ENCODE measurements around the gene TYMP. TPM values are rescaled to one million over a fixed set of nuclear protein-coding genes. Genes with fewer than 3 reads are reported as not detected.

TYMP gene
- total and polyA plus RNA-seq, 2 donors (not counting 1 experiment from before 2014, with no cell fraction given): 43.6 to 45.1 TPM

GRCh38 chr22:50532824-50533796 lies 3.3 kb upstream of the TYMP start:
- TF ChIP-seq EZH2 (IDR thresholded peaks at IDR 0.05; ENCODE audit: borderline replicate concordance, insufficient read depth, low read depth, low read length, poor library complexity, severe bottlenecking) (no peak), CTCF (IDR thresholded peaks at IDR 0.05) (no peak)
- Mint-ChIP-seq H3K4me1 (peaks cover 46% of the 10 kb centered on the region), H3K4me3 (peak overlapping the region; percentile 95), H3K9me3 (ENCODE audit: insufficient read depth) (no peaks in the 10 kb centered on the region), H3K27ac (peak overlapping the region; percentile 99), H3K27me3 (no peaks in the 10 kb centered on the region)
- peak; percentile 10 for DNase-seq
- Histone ChIP-seq H3K27ac (ENCODE audit: low read length in 2 of 2) (peak overlapping the region; percentile 99 to 100), H2AFZ (ENCODE audit: insufficient read depth, low read depth, low read length, poor library complexity, severe bottlenecking) (no peak overlapping the region), H3K36me3 (replicated peaks in 1 of 2; ENCODE audit: control extremely low read depth in 1 of 2, control insufficient read depth in 1 of 2, extremely low read depth in 1 of 2, insufficient read depth in 2 of 2, low read length in 1 of 2) (no peaks in the 10 kb centered on the region), H3K9me3 (ENCODE audit: control extremely low read depth in 1 of 3, control insufficient read depth in 2 of 3, insufficient read depth in 1 of 3, low read length in 2 of 3) (peaks cover 0 to 9% (median 0%) of the 10 kb centered on the region in 3 donors), H3K79me2 (ENCODE audit: control insufficient read depth, insufficient read depth, low read length) (peaks cover 17% of the 10 kb centered on the region), H3K4me3 (ENCODE audit: control extremely low read depth in 1 of 5, extremely low read depth in 1 of 5, insufficient read depth in 1 of 5, low read depth in 2 of 5, low read length in 4 of 5) (peak overlapping the region in 1 of 5 experiments; percentile 95), H3K4me2 (replicated peaks; ENCODE audit: low read depth, low read length, poor library complexity, severe bottlenecking) (peak overlapping the region; percentile 84), H3K4me1 (ENCODE audit: control insufficient read depth in 2 of 2, insufficient read depth in 2 of 2, low read length in 2 of 2) (peaks cover 17 to 61% of the 10 kb centered on the region in 2 donors), H3K27me3 (replicated peaks in 1 of 4; ENCODE audit: control extremely low read depth in 1 of 4, control insufficient read depth in 3 of 4, insufficient read depth in 4 of 4, low read length in 3 of 4) (no peaks in the 10 kb centered on the region), H3K9ac (ENCODE audit: low read length) (peak overlapping the region; percentile 97), H4K20me1 (ENCODE audit: control insufficient read depth, insufficient read depth, low read length, poor library complexity, severe bottlenecking) (no peaks in the 10 kb centered on the region)
- CTCF ChIA-PET: no interaction called here
- intact Hi-C loops (cut with micrococcal nuclease): no loop called here
- POLR2A ChIA-PET: interaction anchor here (1.1 to 4.6 kb wide), 5 partner anchors 7 to 88 kb away, joined by 3 to 40 read pairs (median 20); partner anchors contain the start of genes LMF2 and NCAPH2
- 94% methylated on average over 10 of the region's 19 CpGs for WGBS (ENCODE audit: insufficient coverage)
- no peak for ATAC-seq (ENCODE audit: low read depth)

Data from B cell (primary cell).